ENCODE data around the gene TBC1D2.

Gene TBC1D2

DNA sequence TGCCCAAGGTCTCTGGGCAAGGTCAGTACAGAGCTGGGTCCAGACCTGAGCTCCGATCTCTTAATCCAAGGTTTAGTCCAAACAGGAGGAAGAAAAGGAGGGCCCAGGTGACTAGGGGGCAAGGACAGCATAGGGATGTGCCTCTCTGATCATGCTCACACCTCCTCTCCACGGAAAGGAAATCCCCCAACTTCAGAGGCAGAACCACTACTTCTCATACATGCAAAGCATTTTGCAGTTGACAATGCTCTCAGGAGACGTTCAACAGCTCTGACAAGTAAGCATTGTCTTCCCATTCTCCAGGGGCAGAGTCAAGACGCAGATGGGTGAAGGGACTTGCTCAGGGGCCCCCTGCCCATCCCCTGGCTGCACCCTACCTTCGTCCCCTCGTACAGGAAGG lies 54.3 kb downstream of the TBC1D2 start:
- no peaks in the 10 kb centered on the region for H3K79me2 ChIP-seq (ENCODE audit: low read length)
- H3K27me3 ChIP-seq (ENCODE audit: low read depth, low read length) = no peaks in the 10 kb centered on the region
- TF ChIP-seq CTCF (IDR thresholded peaks at IDR 0.05; ENCODE audit: low read depth, low read length) (no peak), EZH2phosphoT487 (IDR thresholded peaks at IDR 0.05; ENCODE audit: low read depth) (no peak)
- peak overlapping the region; percentile 30; the same call in 1 of the 2 replicates for H2AFZ ChIP-seq (ENCODE audit: low read depth, low read length)
- no peak overlapping the region for H3K27ac ChIP-seq (ENCODE audit: low read length)
- peak overlapping the region; percentile 47 for H3K4me2 ChIP-seq (ENCODE audit: low read length)
- no peak overlapping the region for H3K9ac ChIP-seq (ENCODE audit: low read length)
- H3K4me1 ChIP-seq (ENCODE audit: low read length) = peaks cover 36% of the 10 kb centered on the region
- no peaks in the 10 kb centered on the region for H3K9me3 ChIP-seq (ENCODE audit: insufficient read depth, low read length)
- H3K36me3 ChIP-seq (replicated peaks; ENCODE audit: low read depth, low read length) = no peaks in the 10 kb centered on the region
- H4K20me1 ChIP-seq (ENCODE audit: insufficient read depth, low read length) = no peaks in the 10 kb centered on the region
- peak overlapping the region; percentile 28; the same call in 1 of the 2 replicates for H3K4me3 ChIP-seq (ENCODE audit: low read length)

DNA sequence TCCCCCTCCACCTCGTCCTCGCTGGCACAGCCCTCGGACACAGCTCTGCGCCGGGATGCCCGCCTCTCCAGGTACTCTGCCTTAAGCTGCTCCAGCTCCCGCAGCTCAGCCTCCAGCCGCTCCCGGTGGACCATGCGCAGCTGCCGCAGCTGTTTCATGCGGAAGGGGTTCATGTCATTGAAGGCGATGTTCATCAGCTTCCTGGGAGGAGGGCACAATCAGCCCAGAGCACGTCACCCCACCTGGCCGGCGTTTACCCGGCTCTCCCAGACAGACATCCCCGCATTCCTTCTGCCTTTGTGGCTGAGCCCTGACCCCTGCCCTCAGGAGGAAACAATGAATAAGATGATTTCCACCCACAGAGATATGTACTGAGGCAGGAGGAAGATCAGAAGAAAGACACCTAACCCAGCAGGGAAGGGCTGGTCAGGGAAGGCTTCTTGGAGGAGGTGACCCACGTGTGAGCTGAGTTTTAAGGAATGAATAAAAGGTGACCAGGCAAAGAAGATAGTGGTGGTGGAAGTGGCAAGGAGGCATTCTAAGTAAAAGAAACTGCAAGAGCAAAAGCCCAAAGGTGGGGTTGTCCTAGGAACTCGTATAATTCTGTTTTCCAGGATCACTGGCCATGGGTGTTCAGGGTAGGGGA lies 55.9 kb downstream of the TBC1D2 start:
- no peaks in the 10 kb centered on the region for H3K79me2 ChIP-seq (ENCODE audit: low read length)

DNA sequence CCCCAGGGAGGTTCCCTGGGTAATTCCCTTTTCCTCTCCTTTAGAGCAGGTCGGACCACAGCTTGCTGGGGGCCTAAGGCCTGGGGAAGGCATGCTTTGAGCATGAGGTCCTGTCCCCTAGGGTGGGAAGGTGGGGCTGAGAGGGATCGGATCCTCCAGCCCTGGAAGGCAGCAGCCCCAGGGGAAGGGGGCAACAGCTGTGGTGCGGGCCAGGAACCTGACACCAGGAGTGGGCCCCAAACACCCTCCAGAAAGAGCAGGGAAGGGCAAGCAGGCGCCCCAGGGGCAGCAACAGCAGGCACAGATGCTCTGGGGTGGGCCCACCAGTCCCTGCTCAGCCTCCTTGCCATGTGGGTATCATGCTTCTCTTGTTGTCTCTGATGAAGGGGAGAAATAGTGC lies 59.8 kb downstream of the TBC1D2 start:
- Histone ChIP-seq H3K4me2 (ENCODE audit: low read length) (no peak overlapping the region), H3K27me3 (ENCODE audit: low read depth, low read length) (peaks cover 14% of the 10 kb centered on the region), H3K4me1 (ENCODE audit: low read length) (peaks cover 34% of the 10 kb centered on the region), H2AFZ (ENCODE audit: low read depth, low read length) (no peak overlapping the region), H3K4me3 (ENCODE audit: low read length) (no peak overlapping the region), H4K20me1 (ENCODE audit: insufficient read depth, low read length) (no peaks in the 10 kb centered on the region), H3K9me3 (ENCODE audit: insufficient read depth, low read length) (no peaks in the 10 kb centered on the region), H3K36me3 (replicated peaks; ENCODE audit: low read depth, low read length) (no peaks in the 10 kb centered on the region), H3K79me2 (ENCODE audit: low read length) (no peaks in the 10 kb centered on the region), H3K9ac (ENCODE audit: low read length) (no peak overlapping the region), H3K27ac (ENCODE audit: low read length) (no peak overlapping the region)
- TF ChIP-seq EZH2phosphoT487 (IDR thresholded peaks at IDR 0.05; ENCODE audit: low read depth) = no peak
- no peak for TF ChIP-seq CTCF (IDR thresholded peaks at IDR 0.05; ENCODE audit: low read depth, low read length)

More for the DNA sequence above, 55.9 kb downstream of the TBC1D2 start:
- no peaks in the 10 kb centered on the region for H4K20me1 ChIP-seq (ENCODE audit: insufficient read depth, low read length)
- no peak overlapping the region for H3K4me3 ChIP-seq (ENCODE audit: low read length)
- H3K27me3 ChIP-seq (ENCODE audit: low read depth, low read length) = no peaks in the 10 kb centered on the region
- H3K36me3 ChIP-seq (replicated peaks; ENCODE audit: low read depth, low read length) = no peaks in the 10 kb centered on the region
- TF ChIP-seq EZH2phosphoT487 (IDR thresholded peaks at IDR 0.05; ENCODE audit: low read depth) = no peak
- no peak for TF ChIP-seq CTCF (IDR thresholded peaks at IDR 0.05; ENCODE audit: low read depth, low read length)
- no peak overlapping the region for H3K4me2 ChIP-seq (ENCODE audit: low read length)
- H3K9ac ChIP-seq (ENCODE audit: low read length) = no peak overlapping the region
- H3K9me3 ChIP-seq (ENCODE audit: insufficient read depth, low read length) = no peaks in the 10 kb centered on the region
- H3K4me1 ChIP-seq (ENCODE audit: low read length) = peaks cover 32% of the 10 kb centered on the region
- H3K27ac ChIP-seq (ENCODE audit: low read length) = no peak overlapping the region
- no peak overlapping the region for H2AFZ ChIP-seq (ENCODE audit: low read depth, low read length)

DNA sequence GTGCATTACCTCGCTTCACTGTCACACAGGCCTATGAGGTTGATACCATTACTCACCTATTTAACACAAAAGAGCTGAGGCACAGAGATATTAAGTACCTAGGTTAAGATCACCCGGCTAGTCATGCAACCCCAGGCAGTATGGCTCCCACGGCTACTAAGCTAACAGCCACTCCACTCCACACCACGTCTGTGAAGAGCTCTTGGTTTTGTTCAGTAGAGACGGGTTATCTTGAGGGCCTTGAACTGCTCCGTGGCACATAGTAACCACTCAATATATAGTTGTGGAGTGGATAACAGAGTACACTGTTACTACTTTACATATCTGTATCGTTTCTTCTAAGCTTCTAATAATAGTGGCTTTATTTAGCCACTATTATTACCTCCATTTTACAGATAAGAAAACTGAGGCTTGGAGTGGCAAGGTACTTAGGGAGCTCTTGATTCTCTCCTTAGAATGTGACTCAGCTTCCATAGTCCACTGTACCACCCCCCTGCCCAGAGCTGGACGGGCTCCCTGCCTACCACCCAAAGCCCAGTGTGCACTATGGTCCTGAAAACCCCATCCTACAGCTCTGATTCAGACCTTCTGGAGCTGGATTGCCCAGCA lies 62.0 kb downstream of the TBC1D2 start:
- H3K27me3 ChIP-seq (ENCODE audit: low read depth, low read length) = peaks cover 21% of the 10 kb centered on the region
- H3K27ac ChIP-seq (ENCODE audit: low read length) = no peak overlapping the region
- no peaks in the 10 kb centered on the region for H3K36me3 ChIP-seq (replicated peaks; ENCODE audit: low read depth, low read length)
- TF ChIP-seq CTCF (IDR thresholded peaks at IDR 0.05; ENCODE audit: low read depth, low read length) = no peak
- H3K4me3 ChIP-seq (ENCODE audit: low read length) = peak overlapping the region; percentile 86
- H3K4me2 ChIP-seq (ENCODE audit: low read length) = peak overlapping the region; percentile 82
- H4K20me1 ChIP-seq (ENCODE audit: insufficient read depth, low read length) = no peaks in the 10 kb centered on the region
- H3K9ac ChIP-seq (ENCODE audit: low read length) = peak overlapping the region; percentile 73
- no peaks in the 10 kb centered on the region for H3K79me2 ChIP-seq (ENCODE audit: low read length)
- peaks cover 20% of the 10 kb centered on the region for H3K4me1 ChIP-seq (ENCODE audit: low read length)
- peak overlapping the region; percentile 90 for H2AFZ ChIP-seq (ENCODE audit: low read depth, low read length)
- H3K9me3 ChIP-seq (ENCODE audit: insufficient read depth, low read length) = no peaks in the 10 kb centered on the region
